Activated effector memory CD4-positive, alpha-beta T cell treated with anti-CD3 and anti-CD28 coated beads, Interleukin-2, amount 50 U/mL, for 16 hours (primary cell): ENCODE results near the gene SUPT3H.
A peak's percentile ranks its signal among the peaks of the same experiment; 100 is the strongest.
"Not testable (repeated sequence)": the region's sequence is repeated elsewhere in the genome, so short reads cannot be mapped to it uniquely, and the experiment has no call there.

ENCODE experiments used
- DNase-seq: peaks from one replicate; pipeline ENCODE4 v3.0.0-alpha.2; 2020

SUPT3H gene

GRCh38 chr6:44935693-44936300, 441.9 kb downstream of the SUPT3H start:
- no peak for DNase-seq

GRCh38 chr6:44933108-44933507, 444.6 kb downstream of the SUPT3H start:
- DNase-seq, result no peak

GRCh38 chr6:44932651-44933091, 445.1 kb downstream of the SUPT3H start:
- peak; percentile 77 for DNase-seq

GRCh38 chr6:44931385-44931784, 446.3 kb downstream of the SUPT3H start:
- DNase-seq, result no peak

GRCh38 chr6:44926556-44926955, 451.2 kb downstream of the SUPT3H start:
- no peak for DNase-seq

- DNase-seq, result no peak
These were observed 452.5 kb downstream of the SUPT3H start for GRCh38 chr6:44925100-44925739.

- DNase-seq, result no peak
These were observed 454.3 kb downstream of the SUPT3H start for GRCh38 chr6:44923444-44923843.

GRCh38 chr6:44921798-44922197, 455.9 kb downstream of the SUPT3H start:
- no peak for DNase-seq

- no peak for DNase-seq
These were observed 456.7 kb downstream of the SUPT3H start for GRCh38 chr6:44920952-44921491.

GRCh38 chr6:44918671-44919296, 458.9 kb downstream of the SUPT3H start:
- no peak for DNase-seq

GRCh38 chr6:44917430-44917829, 460.3 kb downstream of the SUPT3H start:
- DNase-seq, result no peak

- no peak for DNase-seq
These were observed 462.6 kb downstream of the SUPT3H start for GRCh38 chr6:44915111-44915510.

GRCh38 chr6:44914141-44914540, 463.6 kb downstream of the SUPT3H start:
- no peak for DNase-seq

GRCh38 chr6:44906761-44907160, 471.0 kb downstream of the SUPT3H start:
- no peak for DNase-seq

- not testable (repeated sequence) for DNase-seq
These were observed 477.4 kb downstream of the SUPT3H start for GRCh38 chr6:44900358-44900757.

- DNase-seq, result no peak
These were observed 479.3 kb downstream of the SUPT3H start for GRCh38 chr6:44898296-44898930.

GRCh38 chr6:44897316-44897715, 480.4 kb downstream of the SUPT3H start:
- no peak for DNase-seq

GRCh38 chr6:44896701-44897100, 481.0 kb downstream of the SUPT3H start:
- DNase-seq, result no peak

GRCh38 chr6:44892579-44892978, 485.2 kb downstream of the SUPT3H start:
- DNase-seq, result no peak

GRCh38 chr6:44879071-44879470, 498.7 kb downstream of the SUPT3H start:
- DNase-seq, result not testable (repeated sequence)

- DNase-seq, result not testable (repeated sequence)
These were observed 501.1 kb downstream of the SUPT3H start for GRCh38 chr6:44876638-44877037.

GRCh38 chr6:44869321-44869897, 508.3 kb downstream of the SUPT3H start:
- no peak for DNase-seq

- DNase-seq, result no peak
These were observed 508.8 kb downstream of the SUPT3H start for GRCh38 chr6:44868910-44869309.
